Upper lobe of left lung (tissue), 4 donors: ENCODE data around the gene CYGB.

Experiments used
- CTCF ChIP-seq, 6 experiments: fragments of 450-650 bp in 4 of 6; fragments of 200-600 bp in 2 of 6; sonication (generic) in 2 of 6; IDR thresholded peaks; one replicate each; pipeline ENCODE4 v1.5.1; 2016 to 2019; ENCODE audit warnings: antibody characterized with exemption in 6 of 6
- EP300 ChIP-seq, 4 donors: sonication (generic); formaldehyde crosslinking; IDR thresholded peaks; one replicate each; pipeline ENCODE4 v1.5.1; 2017; ENCODE audit warnings: antibody characterized with exemption in 4 of 4, control low read depth in 2 of 4
- POLR2A ChIP-seq, 4 donors: fragments of 450-650 bp; IDR thresholded peaks; one replicate each; pipeline ENCODE4 v1.5.1; 2016 to 2017; ENCODE audit warnings: antibody characterized with exemption in 4 of 4, mild to moderate bottlenecking in 2 of 4
- POLR2AphosphoS5 ChIP-seq, 2 donors: sonication (generic); formaldehyde crosslinking; IDR thresholded peaks; one replicate each; pipeline ENCODE4 v1.5.1; 2017; ENCODE audit warnings: antibody characterized with exemption in 2 of 2

- TF ChIP-seq POLR2AphosphoS5 (IDR thresholded peaks at IDR 0.05): no peak
- TF ChIP-seq CTCF (IDR thresholded peaks at IDR 0.05): no peak
- TF ChIP-seq POLR2A (IDR thresholded peaks at IDR 0.05): no peak
- no peak for TF ChIP-seq EP300 (IDR thresholded peaks at IDR 0.05)
Observed at GRCh38 chr17:76570457-76570856, 32.9 kb upstream of the CYGB start.
